ENCODE measurements around the gene ALK.

The ALK gene

DNA sequence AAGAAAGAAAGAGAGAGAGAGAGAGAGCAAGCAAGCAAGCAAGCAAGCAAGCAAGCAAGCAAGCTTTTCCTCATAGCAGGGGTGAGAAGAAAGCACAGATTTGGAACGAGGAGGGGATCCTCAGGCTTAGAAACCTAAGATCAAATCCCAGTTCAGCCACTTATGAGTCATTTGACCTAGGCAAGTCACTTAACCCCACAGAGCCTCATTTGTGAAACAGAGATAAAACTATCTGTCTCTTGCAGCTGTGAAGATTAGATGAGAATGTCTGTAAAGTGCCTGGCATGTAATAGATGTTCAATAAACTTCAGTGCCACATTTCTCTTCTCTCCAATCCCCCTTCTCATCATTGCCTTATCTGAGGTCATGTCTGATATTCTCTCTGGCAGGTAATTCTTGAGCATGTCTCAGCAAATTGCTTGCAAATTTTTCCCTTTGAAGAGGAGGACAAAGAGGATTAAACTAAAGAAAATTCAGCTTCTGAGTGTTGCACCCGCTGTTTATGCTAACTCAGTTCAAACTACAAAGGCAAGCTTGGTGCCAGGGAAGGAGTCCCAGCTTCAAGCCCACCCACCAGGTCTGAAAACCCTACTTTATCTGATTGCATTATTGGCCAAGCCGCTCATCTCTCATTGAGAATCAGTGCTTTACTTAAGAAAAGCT, 20.3 kb downstream of the ALK start:
- DNase-seq, result no peak

DNA sequence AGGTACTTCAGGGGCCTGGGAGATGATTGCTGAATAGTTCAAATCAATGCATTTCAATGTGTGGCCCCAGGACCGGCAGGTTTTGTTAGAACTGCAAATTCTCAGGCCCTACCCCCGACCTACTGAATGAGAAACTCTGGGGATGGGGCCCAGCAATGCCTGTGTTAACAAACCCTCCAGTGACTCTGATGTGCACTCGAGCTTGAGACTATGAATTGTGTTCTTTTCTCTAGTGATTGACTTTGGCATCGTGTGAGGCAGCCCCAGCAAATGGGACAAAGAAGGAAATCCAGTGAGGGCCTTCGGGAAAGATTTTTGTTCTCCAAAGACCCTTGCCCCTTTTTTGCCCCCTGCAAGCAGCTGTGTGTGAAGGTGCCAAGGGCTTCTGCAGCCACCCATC, 22.4 kb downstream of the ALK start:
- DNase-seq, result no peak

DNA sequence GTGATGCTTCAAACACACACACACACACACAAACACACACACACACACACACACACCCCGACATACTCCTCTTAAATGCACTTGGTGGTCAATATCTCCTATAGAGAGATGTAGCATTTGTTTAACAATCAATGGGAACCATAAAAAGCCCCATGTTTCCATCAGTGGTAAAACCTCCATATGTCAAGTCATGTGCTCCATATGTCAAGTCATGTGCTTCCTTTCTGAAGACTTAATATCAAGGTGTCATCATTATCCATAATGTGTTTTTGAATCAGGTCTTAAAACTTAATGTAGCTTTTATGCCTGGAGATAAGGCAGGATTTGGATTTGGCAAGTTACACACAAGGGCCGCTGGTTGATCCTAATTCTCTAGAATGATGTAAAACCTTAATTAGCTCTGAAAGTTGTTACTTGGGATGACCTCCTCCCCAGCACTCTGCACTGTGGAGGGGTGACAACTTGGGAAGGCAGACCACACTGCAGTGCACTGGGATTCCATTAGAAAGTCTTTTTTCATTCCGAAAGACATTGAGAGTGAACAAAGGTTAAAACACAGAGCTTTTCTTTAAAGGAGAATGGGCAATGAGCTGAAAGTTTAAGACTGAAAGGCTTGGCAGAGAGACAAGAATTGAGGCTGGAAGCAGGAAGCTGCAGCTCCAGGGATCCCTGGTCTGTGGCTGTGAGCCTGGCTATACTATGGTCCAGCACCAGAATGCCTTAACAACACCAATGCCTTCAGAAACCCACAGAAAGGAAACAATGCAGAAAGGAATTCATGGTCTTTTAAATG, 26.4 kb downstream of the ALK start:
- DNase-seq, result no peak

DNA sequence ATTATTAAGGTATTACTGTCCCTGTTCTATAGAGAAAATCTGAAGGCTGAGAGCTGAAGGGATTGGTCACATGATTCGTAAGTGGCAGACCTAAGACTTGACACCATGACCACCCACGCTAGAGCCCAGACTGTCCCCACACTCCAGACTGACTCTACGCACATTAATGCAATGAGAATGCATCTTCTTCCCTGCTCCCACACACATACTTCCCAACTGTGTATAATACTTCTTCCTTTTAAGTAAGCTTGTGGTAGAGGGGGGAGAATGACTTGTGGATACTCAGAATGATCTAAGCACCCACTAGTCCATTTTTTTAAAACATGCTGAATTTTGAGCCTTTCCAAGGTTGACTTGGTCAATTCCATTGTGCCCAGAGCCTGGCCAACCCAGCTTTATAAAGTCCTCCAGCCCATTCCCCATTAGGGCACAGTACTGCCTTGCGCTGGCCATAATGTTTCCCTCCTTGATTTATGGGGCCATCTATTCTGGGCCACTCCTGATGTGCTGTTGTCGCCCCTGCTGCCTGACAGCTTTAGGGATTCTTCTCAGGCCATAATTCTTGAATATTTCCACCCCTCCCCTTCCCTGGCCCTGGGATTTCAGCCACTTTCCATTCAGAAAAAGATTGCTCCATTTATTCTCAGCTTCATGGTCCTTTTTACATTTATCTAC, 28.7 kb downstream of the ALK start:
- DNase-seq, result no peak

DNA sequence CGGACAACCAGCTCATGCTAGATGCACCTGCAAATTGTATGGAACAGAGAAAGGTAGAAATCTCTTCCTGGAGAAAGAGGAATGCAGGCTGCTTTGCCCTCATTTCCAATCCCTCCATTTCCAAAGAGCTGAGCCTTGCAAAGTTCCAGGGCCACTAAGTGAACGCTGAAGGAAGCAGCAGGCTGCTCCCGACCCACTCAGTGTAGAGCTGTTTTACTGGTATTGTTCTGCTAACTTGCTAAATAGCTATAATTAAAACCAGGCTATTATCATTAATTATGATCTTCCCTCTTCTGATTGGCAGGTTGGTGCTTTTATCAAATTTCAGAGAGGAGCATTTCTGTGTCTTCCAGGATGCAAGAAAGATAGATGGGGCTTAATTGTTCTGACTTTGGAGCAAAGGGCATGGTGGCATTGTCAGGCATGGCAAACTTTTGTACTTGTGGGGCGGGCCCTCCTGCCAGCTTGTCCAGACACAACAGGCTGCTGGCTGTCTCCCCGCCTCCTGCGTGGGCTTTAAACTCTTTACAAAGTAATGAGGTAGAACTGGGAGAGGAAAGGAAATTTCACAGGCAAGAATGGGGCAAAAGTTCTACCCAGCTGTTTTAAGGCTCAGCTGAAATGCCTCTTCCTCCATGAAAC, 40.2 kb downstream of the ALK start:
- DNase-seq, result no peak

DNA sequence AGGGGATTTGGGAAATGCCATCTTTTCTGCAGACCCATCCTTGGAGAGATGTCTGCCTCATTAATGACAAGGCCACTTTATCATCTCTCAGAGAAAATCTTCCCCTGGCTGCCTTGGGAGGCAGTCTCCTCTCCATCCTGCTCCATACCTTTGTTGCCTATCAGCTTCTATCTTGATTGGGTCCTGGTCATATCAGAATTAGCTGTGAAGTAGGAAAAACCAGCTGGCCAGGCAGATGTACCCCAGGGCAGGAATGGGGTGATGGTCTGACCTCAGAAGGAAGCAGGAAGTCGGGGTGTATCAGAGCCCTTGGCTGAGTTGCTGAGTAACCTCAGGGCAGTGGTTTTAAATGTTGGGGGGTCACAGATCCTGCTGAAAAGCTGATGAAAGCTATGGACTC, 41.3 kb downstream of the ALK start:
- no peak for DNase-seq

DNA sequence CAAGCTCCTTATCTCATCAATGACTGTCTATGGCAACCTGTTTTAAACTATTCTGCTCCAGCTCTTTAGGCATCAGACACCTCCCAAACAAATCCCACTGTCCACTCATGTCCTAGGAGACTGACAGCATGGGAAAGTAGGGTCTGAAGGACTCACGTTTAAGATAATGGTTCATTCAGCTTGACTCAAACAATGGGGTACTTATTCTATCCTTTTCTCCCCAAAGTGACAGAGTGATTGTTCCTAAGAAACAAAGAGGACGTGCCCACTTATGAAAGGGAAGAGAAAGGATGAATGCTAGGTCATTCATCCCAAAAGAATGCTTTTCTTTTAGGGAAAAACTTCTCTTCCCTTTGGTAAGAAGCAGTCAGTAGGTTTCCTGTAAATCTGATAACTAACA, 41.9 kb downstream of the ALK start:
- DNase-seq, result no peak

DNA sequence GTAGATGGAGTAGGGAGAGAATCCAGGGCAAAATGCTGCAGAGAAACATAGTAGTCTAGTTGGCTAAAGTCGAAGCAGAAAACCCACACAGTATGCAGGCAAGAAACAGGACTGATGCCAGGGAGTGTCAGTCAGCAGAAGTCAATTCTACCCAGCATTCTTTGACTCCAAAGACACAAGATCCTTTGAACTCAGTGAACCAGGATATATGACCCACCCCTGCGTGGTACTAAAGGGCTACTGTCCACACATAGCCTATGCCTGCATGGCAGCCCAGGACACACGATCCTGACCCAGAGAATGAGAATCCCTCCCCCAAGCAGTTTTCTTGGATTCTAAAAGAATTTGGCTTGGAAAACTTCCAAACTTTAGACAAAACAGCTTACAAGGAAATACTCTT, 42.5 kb downstream of the ALK start:
- DNase-seq, result no peak

DNA sequence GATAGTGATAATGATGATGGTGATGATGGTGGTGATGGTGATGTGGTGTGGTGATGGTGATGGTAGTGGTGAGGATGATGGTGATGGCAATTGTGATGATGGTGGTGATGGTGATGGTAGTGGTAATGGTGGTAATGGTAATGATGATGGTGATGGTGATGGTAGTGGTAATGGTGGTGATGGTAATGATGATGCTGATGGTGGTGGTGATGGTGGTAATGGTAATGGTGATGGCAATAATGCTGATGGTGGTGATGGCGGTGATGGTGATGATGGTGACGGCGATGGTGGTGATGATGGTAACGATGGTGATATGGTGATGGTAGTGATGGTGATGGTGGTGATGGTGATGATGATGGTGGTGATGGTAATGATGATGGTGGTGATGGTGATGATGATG, 45.0 kb downstream of the ALK start:
- no peak for DNase-seq

DNA sequence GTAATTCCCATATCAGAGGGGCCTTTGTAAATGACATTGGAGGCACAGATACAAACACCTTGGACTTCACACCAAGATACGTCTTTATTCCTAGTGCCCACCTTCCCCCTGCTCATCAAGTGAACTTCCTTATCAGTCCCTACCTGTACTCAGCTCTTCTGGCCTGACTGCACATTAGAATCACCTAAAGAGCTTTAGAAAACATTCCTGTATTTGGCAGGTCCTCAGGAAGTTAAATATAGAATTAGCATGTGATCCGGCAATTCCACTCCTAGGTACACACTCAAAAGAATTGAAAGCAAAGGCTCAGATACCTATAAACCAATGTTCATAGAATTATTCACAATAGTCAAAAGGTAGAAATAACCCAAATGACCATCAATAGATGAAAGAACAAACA, 46.6 kb downstream of the ALK start:
- no peak for DNase-seq

DNA sequence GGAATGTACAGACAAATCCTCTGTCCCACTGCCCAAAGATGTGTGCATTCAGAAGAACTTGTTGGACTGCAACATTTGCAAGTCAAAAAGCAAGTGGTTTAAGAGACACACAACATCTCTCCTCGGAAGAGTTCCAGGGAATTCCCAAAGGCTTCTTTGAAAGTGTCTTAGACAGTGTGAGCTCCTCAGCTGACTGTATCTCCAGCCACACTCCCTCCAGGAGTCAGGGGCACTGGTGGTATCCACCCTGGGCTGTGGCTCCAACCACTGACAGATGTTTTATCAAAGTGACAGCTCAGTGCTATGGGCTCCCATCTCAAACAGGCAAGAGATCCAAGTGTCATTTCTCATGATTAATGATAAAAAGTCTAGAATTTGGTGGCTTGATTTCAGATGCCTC, 48.5 kb downstream of the ALK start:
- no peak for DNase-seq

DNA sequence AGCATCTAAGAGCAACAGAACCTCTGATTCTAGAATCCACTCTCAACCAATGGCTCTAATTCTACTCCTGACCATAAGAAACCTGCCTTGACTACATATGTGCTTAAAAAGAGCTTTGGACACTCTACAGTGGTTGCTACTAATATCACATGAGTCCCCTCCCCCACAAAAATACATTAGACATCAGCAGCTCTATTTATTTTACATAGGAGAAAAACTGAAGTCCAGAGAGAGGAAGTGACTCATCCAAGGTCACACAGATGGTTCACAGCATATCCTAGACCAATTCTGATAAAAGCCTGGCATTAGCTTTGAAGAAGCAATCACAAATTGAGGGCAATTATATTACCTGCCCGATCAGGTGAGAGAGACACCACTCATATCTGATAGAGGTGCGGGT, 49.8 kb downstream of the ALK start:
- DNase-seq, result no peak

DNA sequence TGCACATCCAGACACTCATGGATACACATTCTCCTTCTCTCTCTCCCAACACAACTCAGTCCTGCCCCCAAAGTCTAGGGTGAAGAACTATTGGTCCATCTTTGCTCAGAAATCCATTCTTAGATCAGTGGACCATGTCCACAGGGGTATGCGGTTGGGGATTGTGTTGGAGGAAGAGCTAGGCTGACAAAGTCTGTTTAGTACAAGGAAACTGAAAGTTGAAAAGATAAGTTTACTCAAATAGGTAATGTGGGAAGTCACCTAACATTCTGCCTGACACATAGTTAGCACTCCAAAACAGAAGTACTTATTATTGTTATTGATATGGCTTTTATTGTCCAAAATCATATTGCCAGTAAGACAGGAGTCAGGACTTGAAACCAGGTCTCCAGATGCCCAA, 55.9 kb downstream of the ALK start:
- DNase-seq, result no peak

DNA sequence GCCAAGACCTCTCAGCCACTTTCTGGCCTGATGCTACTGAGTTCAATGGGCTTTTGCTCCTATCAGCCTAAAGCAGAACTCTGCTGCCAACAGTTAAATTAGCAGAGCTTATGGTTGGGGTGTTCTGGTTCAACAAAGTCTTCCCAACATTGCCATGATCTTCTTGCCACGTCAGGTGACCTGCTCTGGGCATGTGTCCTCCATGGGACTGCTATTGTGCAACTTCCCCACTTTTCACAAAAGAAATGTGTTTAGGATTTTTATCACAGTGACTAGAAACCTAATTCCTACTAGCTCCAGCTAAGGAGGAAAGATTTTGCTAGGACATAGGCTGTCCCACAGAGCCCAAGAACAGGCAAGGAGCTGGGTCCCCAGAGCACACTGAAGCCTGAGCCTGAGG, 56.4 kb downstream of the ALK start:
- DNase-seq, result no peak

DNA sequence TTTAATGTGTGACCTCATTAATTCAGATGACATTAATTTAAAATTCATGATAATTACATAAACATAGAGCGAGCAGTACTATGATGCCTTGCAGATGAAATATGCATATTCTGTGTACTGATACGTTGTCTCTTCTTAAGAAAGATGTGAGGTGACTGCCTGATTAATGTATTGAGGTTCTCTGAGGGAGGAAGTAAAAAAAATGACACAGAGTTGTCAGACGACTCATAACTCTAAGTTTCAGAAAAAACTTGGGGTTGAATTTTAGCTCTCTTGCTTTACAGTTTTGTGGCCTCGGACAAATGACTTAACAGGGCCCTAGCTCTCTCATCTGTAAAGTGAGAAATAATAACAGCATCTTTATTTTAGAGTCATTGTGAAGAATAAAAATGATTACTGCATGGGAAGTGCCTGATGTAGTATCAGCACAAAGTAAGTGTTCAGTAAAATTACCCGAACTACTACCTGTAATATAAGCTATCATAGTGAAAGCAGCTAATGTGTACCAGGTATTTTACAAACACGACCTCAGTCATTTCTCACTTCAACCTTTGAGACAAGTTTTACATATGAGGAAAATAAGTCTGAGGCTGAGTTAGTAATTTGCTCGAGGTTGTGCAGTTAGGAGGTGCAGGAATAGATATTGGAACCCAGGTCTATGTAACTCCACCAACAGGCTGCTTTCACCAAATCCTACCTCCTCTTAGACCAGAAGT, 65.3 kb downstream of the ALK start:
- no peak for DNase-seq

DNA sequence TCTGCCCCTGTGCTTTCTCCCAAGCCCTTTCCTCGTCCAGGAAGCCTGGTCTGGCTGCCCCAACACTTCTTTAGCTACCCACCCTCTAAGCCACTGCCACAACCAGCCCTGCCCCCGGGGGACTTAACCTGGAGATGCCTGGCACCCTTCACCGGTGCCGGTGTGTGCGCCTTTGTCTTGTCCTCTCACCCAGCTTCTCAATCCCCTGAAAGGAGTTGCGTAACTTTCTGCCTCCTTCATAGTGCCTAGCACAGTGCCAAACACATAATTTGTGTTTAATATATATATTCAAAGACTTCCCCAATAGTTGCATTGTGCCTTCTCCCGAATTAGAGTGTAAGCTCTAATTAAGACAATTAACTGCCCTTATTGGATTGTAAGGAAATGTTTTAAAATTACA, 70.6 kb downstream of the ALK start:
- no peak for DNase-seq

DNA sequence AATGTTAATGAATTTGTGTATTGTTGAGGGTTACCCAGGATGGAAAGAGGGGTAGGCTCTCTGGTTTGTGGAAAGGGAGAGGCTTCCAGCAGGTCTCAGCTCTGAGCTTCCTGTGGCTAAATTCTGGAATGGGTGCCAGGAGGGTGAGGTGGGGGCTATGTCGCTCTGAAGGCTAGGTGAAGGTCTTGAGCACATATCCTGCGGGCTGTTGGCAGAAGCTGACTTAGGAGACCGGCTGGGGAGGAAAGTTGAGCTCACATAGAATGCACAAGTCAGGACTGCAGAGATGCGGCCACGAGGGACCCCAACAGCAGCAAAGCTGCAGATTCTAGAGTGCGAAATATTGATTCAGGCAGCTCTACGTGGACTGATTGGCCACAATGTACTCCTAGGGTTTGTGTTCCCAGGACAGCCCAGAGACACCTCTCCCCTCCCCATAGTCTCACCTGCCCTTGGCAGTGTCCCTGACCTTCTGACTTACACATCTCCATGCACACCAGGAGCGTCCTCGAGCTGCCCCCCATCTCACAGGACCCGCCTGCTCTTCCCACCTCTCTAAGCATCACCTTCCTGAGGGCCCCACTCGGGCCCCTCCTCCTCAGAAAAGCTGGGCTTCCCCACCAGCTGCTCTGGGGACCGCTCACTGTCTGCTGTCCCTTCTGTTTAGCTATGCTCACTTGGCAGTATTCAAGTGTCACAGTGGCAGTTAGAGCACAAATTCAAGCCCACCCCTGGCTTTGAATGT, 72.6 kb downstream of the ALK start:
- DNase-seq, result no peak

DNA sequence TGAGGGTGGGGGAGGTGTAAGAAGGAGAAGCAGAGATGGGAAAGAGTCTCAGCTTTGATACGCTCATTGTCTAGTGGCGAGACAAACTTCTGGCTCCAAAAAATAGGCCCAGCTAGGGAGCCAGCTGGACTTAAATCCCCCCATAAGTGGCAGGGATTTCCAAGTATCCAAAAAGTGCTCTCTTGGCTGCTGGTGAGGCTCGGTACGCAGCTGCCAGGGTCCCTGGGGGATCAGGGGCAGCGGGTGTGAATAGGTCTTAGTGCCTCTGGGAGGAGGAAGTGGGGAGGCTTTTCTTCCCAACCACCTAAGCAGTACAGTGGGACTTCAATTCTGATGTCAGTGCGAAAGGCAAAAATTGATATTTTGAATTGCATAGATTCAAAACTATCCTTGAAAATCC, 73.5 kb downstream of the ALK start:
- no peak for DNase-seq

DNA sequence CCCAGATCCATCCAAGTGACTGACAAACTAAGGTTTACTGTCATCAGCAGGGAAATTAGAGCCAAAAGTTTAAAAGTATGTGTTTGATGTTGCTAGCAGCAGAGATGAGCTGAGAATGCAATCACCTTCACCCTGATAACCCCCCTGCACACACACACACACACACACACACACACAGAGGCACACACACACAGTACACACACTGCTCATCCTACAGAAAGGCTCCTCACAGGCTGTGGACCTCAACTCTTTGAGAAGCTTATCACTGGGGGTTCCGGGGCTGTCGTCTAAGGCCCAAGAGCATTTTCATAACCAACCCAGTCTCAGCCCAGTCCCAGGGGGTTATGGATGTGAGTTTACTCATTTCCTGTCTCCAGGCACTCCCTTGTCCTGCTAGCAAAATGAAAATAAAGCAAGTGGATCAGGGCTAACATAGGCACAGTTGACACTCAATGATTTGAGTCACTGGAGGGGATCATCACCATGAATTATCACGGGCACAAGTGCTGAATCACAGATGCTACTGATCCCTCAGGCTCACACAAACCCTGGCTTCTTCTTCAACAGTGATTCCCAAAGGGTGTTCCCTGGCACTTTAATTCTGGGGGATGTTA, 76.6 kb downstream of the ALK start:
- no peak for DNase-seq

DNA sequence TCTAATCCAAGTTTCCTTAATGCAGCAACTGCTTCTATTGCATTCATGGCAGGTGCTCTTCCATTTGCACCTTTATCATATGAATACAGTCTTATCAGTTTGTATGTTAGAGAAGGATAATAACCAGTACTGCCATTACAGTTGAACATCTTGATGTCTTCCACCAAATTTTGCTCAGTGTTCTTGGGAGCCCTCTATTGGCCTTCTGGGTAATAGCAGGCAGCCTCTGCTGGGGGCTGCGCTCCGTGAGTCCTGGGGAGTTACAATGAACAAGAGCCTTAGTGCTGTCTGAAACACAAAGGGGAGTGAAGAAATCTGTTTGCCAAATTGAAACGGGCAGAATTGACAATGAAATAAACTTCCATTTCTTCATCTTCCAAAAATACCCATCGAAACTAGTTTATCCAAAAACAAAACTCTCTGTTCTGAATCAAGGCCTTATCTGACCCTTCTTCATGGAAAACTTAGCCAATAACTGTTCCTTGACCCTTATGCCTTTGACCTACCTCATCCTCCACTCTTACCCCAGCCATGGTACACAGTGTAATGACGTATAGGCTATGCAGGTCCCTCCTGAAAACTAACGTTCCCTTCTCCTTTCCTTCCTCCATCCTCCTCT, 79.9 kb downstream of the ALK start:
- DNase-seq, result peak; percentile 59

DNA sequence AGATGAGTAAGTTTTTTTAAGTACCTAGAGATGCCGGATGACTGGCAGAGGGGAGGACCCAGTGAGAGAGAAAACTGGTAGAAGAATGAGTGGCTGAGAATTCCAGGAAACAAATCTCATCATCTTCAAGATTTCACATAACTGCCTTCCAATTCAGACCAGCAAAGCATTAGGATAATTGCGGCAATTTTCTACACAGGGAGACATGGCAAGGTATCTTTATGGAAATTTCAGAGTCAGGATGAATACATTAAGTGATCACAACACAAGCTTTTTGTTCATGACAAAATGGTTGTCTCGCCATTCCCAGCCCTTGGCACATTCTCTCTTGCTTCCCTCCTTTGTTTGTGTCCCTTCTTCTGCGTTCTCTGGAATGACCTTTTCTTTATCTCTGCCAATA, 82.1 kb downstream of the ALK start:
- DNase-seq, result no peak

DNA sequence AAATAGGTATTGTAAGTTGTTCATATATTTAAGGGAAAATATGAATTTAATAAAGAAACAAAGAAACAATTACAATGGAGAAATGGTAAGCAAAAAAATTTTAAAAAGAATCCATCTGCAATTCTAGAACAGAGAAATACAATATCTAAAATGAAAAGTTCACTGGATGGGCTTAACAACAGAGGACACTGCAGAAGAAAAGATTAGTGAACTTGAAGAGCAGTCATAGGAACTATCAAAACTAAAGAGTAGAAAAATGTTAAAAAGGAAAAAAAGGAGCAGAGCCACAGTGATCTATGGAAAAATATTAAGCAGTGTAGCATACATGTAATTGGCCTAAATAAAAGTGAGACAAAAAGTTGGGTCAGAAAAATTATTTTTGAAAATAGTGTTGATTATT, 83.5 kb downstream of the ALK start:
- DNase-seq, result no peak
